Loucy (cell line): Measurements from ENCODE around the gene CDH4.

Experiments used
- H2AFZ ChIP-seq: fragments of 200-600 bp; sonication (generic); 2 replicates; pipeline ENCODE4 v1.6.0; 2016; ENCODE audit warnings: antibody characterized with exemption, mild to moderate bottlenecking, low read length, moderate library complexity
- H3F3A ChIP-seq: fragments of 200-600 bp; 2 replicates; pipeline ENCODE4 v1.6.0; 2016; ENCODE audit warnings: antibody characterized with exemption, low read depth, mild to moderate bottlenecking
- H3K27me3 ChIP-seq: fragments of 200-600 bp; sonication (generic); 2 replicates; pipeline ENCODE4 v1.6.1; 2014; ENCODE audit warnings: low read length, mild to moderate bottlenecking; ENCODE audit not compliant: insufficient read depth, poor library complexity, severe bottlenecking
- H3K36me3 ChIP-seq: fragments of 200-600 bp; sonication (generic); 2 replicates; pipeline ENCODE4 v1.6.1; 2016; ENCODE audit warnings: low read length; ENCODE audit not compliant: insufficient read depth
- H3K4me1 ChIP-seq: fragments of 200-600 bp; sonication (generic); 2 replicates; pipeline ENCODE4 v1.5.1; 2014; ENCODE audit warnings: low read length, mild to moderate bottlenecking; ENCODE audit not compliant: insufficient read depth, poor library complexity, severe bottlenecking
- H3K4me2 ChIP-seq: fragments of 200-600 bp; sonication (generic); 2 replicates; pipeline ENCODE4 v1.6.0; 2014; ENCODE audit warnings: antibody characterized with exemption, low read length, low read depth, mild to moderate bottlenecking; ENCODE audit not compliant: poor library complexity, severe bottlenecking
- H3K4me3 ChIP-seq: fragments of 200-600 bp; sonication (generic); 2 replicates; pipeline ENCODE4 v1.5.1; 2014; ENCODE audit warnings: low read length, mild to moderate bottlenecking, mixed read lengths; ENCODE audit not compliant: poor library complexity, severe bottlenecking
- H3K79me2 ChIP-seq: fragments of 200-600 bp; sonication (generic); 2 replicates; pipeline ENCODE4 v1.6.1; 2014; ENCODE audit warnings: low read length; ENCODE audit not compliant: insufficient read depth
- H3K9ac ChIP-seq: fragments of 200-600 bp; sonication (generic); 2 replicates; pipeline ENCODE4 v1.6.0; 2014; ENCODE audit warnings: mild to moderate bottlenecking, low read depth, low read length, moderate library complexity; ENCODE audit not compliant: poor library complexity, severe bottlenecking
- H3K9me2 ChIP-seq: fragments of 200-600 bp; sonication (generic); replicated peaks from 2 replicates; pipeline ENCODE4 v1.6.1; 2016; ENCODE audit warnings: low read depth, low read length, mixed read lengths
- H3K9me3 ChIP-seq: fragments of 200-600 bp; sonication (generic); 2 replicates; pipeline ENCODE4 v1.6.1; 2014; ENCODE audit warnings: mild to moderate bottlenecking, antibody characterized with exemption, low read length, low read depth; ENCODE audit not compliant: insufficient read depth
- H4K20me1 ChIP-seq: fragments of 200-600 bp; sonication (generic); 2 replicates; pipeline ENCODE4 v1.6.0; 2014; ENCODE audit warnings: antibody characterized with exemption, low read length, mild to moderate bottlenecking; ENCODE audit not compliant: insufficient read depth, poor library complexity, severe bottlenecking
- EZH2phosphoT487 ChIP-seq: fragments of 200-600 bp; IDR thresholded peaks from 2 replicates; pipeline ENCODE4 v1.6.1; 2018; ENCODE audit warnings: antibody characterized with exemption, mild to moderate bottlenecking, moderate library complexity, borderline replicate concordance
- TF ChIP-seq, protein P1 (sequence below): fragments of 200-600 bp; sonication (generic); conservative IDR thresholded peaks from 2 replicates; pipeline ENCODE4 v1.5.1; 2014; ENCODE audit warnings: mild to moderate bottlenecking, antibody characterized with exemption, low read length

The CDH4 gene

DNA sequence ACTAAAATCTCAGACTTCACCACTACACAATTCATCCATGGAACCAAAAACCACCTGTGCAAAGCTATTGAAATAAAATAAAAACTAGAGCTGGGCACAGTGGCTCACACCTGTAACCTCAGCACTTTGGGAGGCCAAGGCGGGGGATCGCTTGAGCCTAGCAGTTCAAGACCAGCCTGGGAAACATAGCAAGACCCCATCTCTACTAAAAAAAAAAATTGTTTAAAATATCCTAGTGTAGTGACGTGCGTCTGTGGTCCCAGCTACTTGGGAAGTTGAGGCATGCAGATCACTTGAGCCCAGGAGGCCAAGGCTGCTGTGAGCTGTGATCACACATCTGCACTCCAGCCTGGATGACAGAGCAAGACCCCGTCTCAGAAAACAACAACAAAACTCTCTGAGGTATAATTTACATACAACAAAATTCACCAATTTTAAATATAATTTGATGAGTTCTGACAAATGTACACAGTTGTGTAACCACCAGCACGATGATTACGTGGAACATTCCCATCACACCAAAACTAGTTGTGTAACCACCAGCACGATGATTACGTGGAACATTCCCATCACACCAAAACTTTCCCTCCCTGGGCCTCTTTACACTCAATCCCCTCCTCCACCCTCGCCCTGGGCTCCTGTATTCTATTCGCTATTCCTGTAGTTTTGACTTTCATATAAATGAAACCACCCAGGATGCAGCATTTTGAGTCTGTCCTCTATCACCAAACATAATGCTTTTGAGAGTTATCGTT lies 706.1 kb downstream of the CDH4 start:
- TF ChIP-seq, protein P1, sequence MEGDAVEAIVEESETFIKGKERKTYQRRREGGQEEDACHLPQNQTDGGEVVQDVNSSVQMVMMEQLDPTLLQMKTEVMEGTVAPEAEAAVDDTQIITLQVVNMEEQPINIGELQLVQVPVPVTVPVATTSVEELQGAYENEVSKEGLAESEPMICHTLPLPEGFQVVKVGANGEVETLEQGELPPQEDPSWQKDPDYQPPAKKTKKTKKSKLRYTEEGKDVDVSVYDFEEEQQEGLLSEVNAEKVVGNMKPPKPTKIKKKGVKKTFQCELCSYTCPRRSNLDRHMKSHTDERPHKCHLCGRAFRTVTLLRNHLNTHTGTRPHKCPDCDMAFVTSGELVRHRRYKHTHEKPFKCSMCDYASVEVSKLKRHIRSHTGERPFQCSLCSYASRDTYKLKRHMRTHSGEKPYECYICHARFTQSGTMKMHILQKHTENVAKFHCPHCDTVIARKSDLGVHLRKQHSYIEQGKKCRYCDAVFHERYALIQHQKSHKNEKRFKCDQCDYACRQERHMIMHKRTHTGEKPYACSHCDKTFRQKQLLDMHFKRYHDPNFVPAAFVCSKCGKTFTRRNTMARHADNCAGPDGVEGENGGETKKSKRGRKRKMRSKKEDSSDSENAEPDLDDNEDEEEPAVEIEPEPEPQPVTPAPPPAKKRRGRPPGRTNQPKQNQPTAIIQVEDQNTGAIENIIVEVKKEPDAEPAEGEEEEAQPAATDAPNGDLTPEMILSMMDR: no peak
- TF ChIP-seq EZH2phosphoT487: no peak
- H3K9me3 ChIP-seq: no peaks in the 10 kb centered on the region
- no peaks in the 10 kb centered on the region for H3K9me2 ChIP-seq
- H3K4me3 ChIP-seq: no peak overlapping the region
- no peak overlapping the region for H2AFZ ChIP-seq
- H3K4me1 ChIP-seq: no peaks in the 10 kb centered on the region
- no peak overlapping the region for H3K4me2 ChIP-seq
- no peaks in the 10 kb centered on the region for H3K36me3 ChIP-seq
- H3K79me2 ChIP-seq: no peaks in the 10 kb centered on the region
- H4K20me1 ChIP-seq: no peaks in the 10 kb centered on the region
- no peaks in the 10 kb centered on the region for H3K27me3 ChIP-seq
- H3K9ac ChIP-seq: no peak overlapping the region
- H3F3A ChIP-seq: no peaks in the 10 kb centered on the region

- Histone ChIP-seq H3K79me2 (no peaks in the 10 kb centered on the region), H3K9me3 (no peaks in the 10 kb centered on the region), H3K27me3 (no peaks in the 10 kb centered on the region), H4K20me1 (no peaks in the 10 kb centered on the region), H3F3A (no peaks in the 10 kb centered on the region), H3K4me3 (no peak overlapping the region), H2AFZ (no peak overlapping the region), H3K4me1 (no peaks in the 10 kb centered on the region), H3K4me2 (no peak overlapping the region), H3K9me2 (no peaks in the 10 kb centered on the region), H3K36me3 (no peaks in the 10 kb centered on the region), H3K9ac (no peak overlapping the region)
- no peak for TF ChIP-seq EZH2phosphoT487
- TF ChIP-seq, protein P1: no peak
Observed at GRCh38 chr20:61958773-61959700, 707.0 kb downstream of the CDH4 start.

DNA sequence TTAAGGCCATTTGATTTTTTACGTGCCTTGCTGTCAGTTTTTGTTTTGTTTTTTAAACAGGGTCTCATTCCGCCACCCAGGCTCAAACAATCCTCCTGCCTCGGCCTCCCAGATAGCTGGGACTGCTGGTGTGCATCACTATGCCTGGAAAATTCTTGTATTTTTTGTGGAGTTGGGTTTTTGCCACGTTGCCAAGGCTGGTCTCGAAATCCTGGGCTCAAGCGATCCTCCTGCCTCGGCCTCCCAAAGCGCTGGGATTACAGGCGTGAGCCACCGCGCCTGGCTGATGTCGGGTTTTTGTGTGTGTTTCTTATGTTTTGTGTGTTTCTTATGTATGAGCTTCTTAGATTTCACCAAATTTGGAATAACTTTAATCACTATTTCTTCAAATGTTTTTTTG lies 708.8 kb downstream of the CDH4 start:
- Histone ChIP-seq H3K79me2 (no peaks in the 10 kb centered on the region), H3K4me1 (no peaks in the 10 kb centered on the region), H3K27me3 (no peaks in the 10 kb centered on the region), H3F3A (no peaks in the 10 kb centered on the region), H4K20me1 (no peaks in the 10 kb centered on the region), H3K4me3 (no peak overlapping the region), H3K9ac (no peak overlapping the region), H3K4me2 (no peak overlapping the region), H3K9me2 (no peaks in the 10 kb centered on the region), H3K9me3 (no peaks in the 10 kb centered on the region), H2AFZ (no peak overlapping the region), H3K36me3 (no peaks in the 10 kb centered on the region)
- TF ChIP-seq, protein P1: no peak
- TF ChIP-seq EZH2phosphoT487: no peak
